ENCODE measurements around the gene SNX9. TPM values are rescaled to one million over a fixed set of nuclear protein-coding genes. Genes with fewer than 3 reads are reported as not detected.

The SNX9 gene
- total and polyA plus RNA-seq, 10 of the 15 experiments (the other 5 are each of a cell fraction or from before 2014, with no cell fraction given) = 0.03 to 2.0 (median 0.37) TPM

GRCh38 chr6:157839606-157840005 is 16.6 kb downstream of the SNX9 start (continued):
- TF ChIP-seq SKIL (IDR thresholded peaks at IDR 0.05; ENCODE audit: low read depth, poor library complexity, severe bottlenecking) (no peak), STAT3 (IDR thresholded peaks at IDR 0.05; ENCODE audit: low read depth, low read length) (no peak)

- DNase-seq (ENCODE audit: low read depth, low spot score) = no peak
- H3K4me3 ChIP-seq = no peak overlapping the region
- H3K79me2 ChIP-seq (ENCODE audit: control insufficient read depth, insufficient read depth, low read length) = no peaks in the 10 kb centered on the region
- H3K9ac ChIP-seq (ENCODE audit: control insufficient read depth, insufficient read depth, low read length) = no peak overlapping the region
- H4K20me1 ChIP-seq (ENCODE audit: control insufficient read depth, insufficient read depth) = no peaks in the 10 kb centered on the region
- no peak for FAIRE-seq
- peaks cover 5% of the 10 kb centered on the region; the same call in 1 of the 3 replicates for H3K9me3 ChIP-seq (replicated peaks; ENCODE audit: control insufficient read depth, insufficient read depth, low read length)
- no TSS peak for BruUV-seq (replicated peaks)
- ChIA-PET POLR2A (interaction anchor here (0.6 to 0.7 kb wide), 2 partner anchors 19 to 23 kb away, joined by 3 read pairs; no protein-coding TSS in a partner anchor), RAD21 (ENCODE audit: unreplicated experiment) (no interaction called here), SMC1A (ENCODE audit: uncharacterized antibody, unreplicated experiment) (interaction anchor here (1.2 kb wide), 1 partner anchor 84 kb away, joined by 6 read pairs; no protein-coding TSS in a partner anchor), CTCF (interaction anchor here (1.4 kb wide), 1 partner anchor 504 kb away, joined by 3 read pairs; no protein-coding TSS in a partner anchor)
- intact Hi-C loops (cut with micrococcal nuclease; ENCODE audit: unreplicated experiment) = no loop called here
- TF ChIP-seq ATF3 (IDR thresholded peaks at IDR 0.05; ENCODE audit: borderline replicate concordance, extremely low read depth, low read depth, low read length) (no peak), TCF7 (IDR thresholded peaks at IDR 0.05; ENCODE audit: borderline replicate concordance) (no peak), SP1 (IDR thresholded peaks at IDR 0.05; ENCODE audit: low read depth, low read length) (no peak), BCL3 (IDR thresholded peaks at IDR 0.05; ENCODE audit: borderline replicate concordance, insufficient read depth, low read depth, low read length, poor library complexity, severe bottlenecking) (no peak), SMAD1 (IDR thresholded peaks at IDR 0.05; ENCODE audit: low read depth, partially characterized antibody) (no peak), TCF12 (IDR thresholded peaks at IDR 0.05; ENCODE audit: low read depth, low read length) (no peak), SREBF2 (IDR thresholded peaks at IDR 0.05; ENCODE audit: low read length) (no peak)
- H3K27ac ChIP-seq (ENCODE audit: control insufficient read depth, insufficient read depth) = no peak overlapping the region
- H3K27me3 ChIP-seq (replicated peaks in 1 of 2; ENCODE audit: control insufficient read depth in 2 of 2, insufficient read depth in 2 of 2, low read length in 1 of 2) = peaks cover 0 to 1% of the 10 kb centered on the region in 2 experiments; a peak in 1 of 4 replicates
- H2AFZ ChIP-seq (ENCODE audit: control insufficient read depth, low read depth, low read length) = no peak overlapping the region
- ATAC-seq = no peak
- H3K36me3 ChIP-seq (ENCODE audit: control insufficient read depth in 2 of 2, insufficient read depth in 2 of 2, low read length in 1 of 2) = no peaks in the 10 kb centered on the region
- H3K4me2 ChIP-seq (ENCODE audit: control insufficient read depth, insufficient read depth) = no peak overlapping the region
- H3K4me1 ChIP-seq (ENCODE audit: control insufficient read depth, insufficient read depth, low read length) = peaks cover 4% of the 10 kb centered on the region
- 97% methylated on average over 2 of the region's 2 CpGs for WGBS (ENCODE audit: insufficient coverage, insufficient replicate concordance, low lambda C conversion rate, missing lambda C conversion rate)
- in situ Hi-C loops (cut with MboI) = no loop called here
Observed at GRCh38 chr6:157840261-157840660, 17.2 kb downstream of the SNX9 start.
